Measurements from ENCODE around the gene SLC2A8. TPM values are rescaled to one million over a fixed set of nuclear protein-coding genes. Genes with fewer than 3 reads are reported as not detected.

Gene SLC2A8
- total and polyA plus RNA-seq, 5 donors from 2014 or later, result 5.5 to 15.6 (median 10.0) TPM

GRCh38 chr9:127358023-127358535, 38.9 kb upstream of the SLC2A8 start:
- H3K27me3 ChIP-seq (ENCODE audit: control insufficient read depth, insufficient read depth, low read length), result peaks cover 5% of the 10 kb centered on the region
- no peak overlapping the region for H3K27ac ChIP-seq (ENCODE audit: insufficient read depth, low read length, poor library complexity, severe bottlenecking)
- Mint-ChIP-seq H3K4me1 (peaks cover 0 to 7% (median under 1%) of the 10 kb centered on the region in 4 donors), H3K9me3 (no peaks in the 10 kb centered on the region), H3K4me3 (no peak overlapping the region), H3K36me3 (peaks cover 5% of the 10 kb centered on the region), H3K27ac (no peak overlapping the region), H3K27me3 (peaks cover 15% of the 10 kb centered on the region)
- no peaks in the 10 kb centered on the region for H3K4me1 ChIP-seq (ENCODE audit: control insufficient read depth, insufficient read depth, low read length, poor library complexity, severe bottlenecking)
- H3K36me3 ChIP-seq (ENCODE audit: control insufficient read depth, insufficient read depth, low read length), result no peaks in the 10 kb centered on the region
- H3K9me3 ChIP-seq (ENCODE audit: control insufficient read depth in 2 of 2, low read length in 2 of 2), result no peaks in the 10 kb centered on the region
- H3K4me3 ChIP-seq (ENCODE audit: low read depth, low read length), result no peak overlapping the region
- ATAC-seq (ENCODE audit: low read depth in 2 of 2), result no peak
- no peak for DNase-seq

DNA sequence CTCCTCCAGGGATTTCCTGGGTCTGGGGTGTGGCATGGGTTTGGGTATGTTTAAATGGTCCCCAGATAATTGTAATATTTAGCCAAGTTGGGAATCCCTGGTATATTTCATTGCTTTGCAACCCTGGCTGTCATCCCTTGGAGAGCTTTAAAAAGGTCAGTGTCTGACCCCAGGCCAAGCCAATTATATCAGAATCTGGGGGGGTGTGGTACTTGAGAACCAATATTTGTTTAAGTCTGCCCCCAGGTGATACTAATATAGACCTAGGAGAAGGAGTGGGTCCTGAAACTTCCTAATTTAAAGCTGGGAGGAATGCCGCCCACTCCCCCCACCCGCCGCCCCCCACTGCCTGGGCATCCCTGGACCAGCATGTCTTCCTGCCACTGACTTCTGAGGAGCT, 38.2 kb upstream of the SLC2A8 start:
- Mint-ChIP-seq H3K4me1 (peaks cover 0 to 7% (median under 1%) of the 10 kb centered on the region in 4 donors), H3K4me3 (no peak overlapping the region), H3K9me3 (no peaks in the 10 kb centered on the region), H3K27ac (no peak overlapping the region), H3K27me3 (peaks cover 15% of the 10 kb centered on the region), H3K36me3 (peaks cover 10% of the 10 kb centered on the region)
- no peak for ATAC-seq (ENCODE audit: low read depth in 2 of 2)
- DNase-seq, result no peak
- Histone ChIP-seq H3K4me1 (ENCODE audit: control insufficient read depth, insufficient read depth, low read length, poor library complexity, severe bottlenecking) (no peaks in the 10 kb centered on the region), H3K27me3 (ENCODE audit: control insufficient read depth, insufficient read depth, low read length) (peaks cover 2% of the 10 kb centered on the region), H3K36me3 (ENCODE audit: control insufficient read depth, insufficient read depth, low read length) (no peaks in the 10 kb centered on the region), H3K4me3 (ENCODE audit: low read depth, low read length) (no peak overlapping the region), H3K27ac (ENCODE audit: insufficient read depth, low read length, poor library complexity, severe bottlenecking) (no peak overlapping the region), H3K9me3 (ENCODE audit: control insufficient read depth in 2 of 2, low read length in 2 of 2) (no peaks in the 10 kb centered on the region)

- H3K27ac ChIP-seq (ENCODE audit: insufficient read depth, low read length, poor library complexity, severe bottlenecking), result no peak overlapping the region
- ATAC-seq (ENCODE audit: low read depth in 2 of 2) (no peak), DNase-seq (no peak)
- no peaks in the 10 kb centered on the region for H3K27me3 ChIP-seq (ENCODE audit: control insufficient read depth, insufficient read depth, low read length)
- no peak overlapping the region for H3K27ac Mint-ChIP-seq
- H3K4me3 Mint-ChIP-seq, result no peak overlapping the region
- H3K27me3 Mint-ChIP-seq, result peaks cover 15% of the 10 kb centered on the region
- H3K36me3 Mint-ChIP-seq, result peaks cover 10% of the 10 kb centered on the region
- H3K4me1 ChIP-seq (ENCODE audit: control insufficient read depth, insufficient read depth, low read length, poor library complexity, severe bottlenecking), result no peaks in the 10 kb centered on the region
- H3K4me1 Mint-ChIP-seq, result peaks cover 0 to 7% (median under 1%) of the 10 kb centered on the region in 4 donors
- no peaks in the 10 kb centered on the region for H3K36me3 ChIP-seq (ENCODE audit: control insufficient read depth, insufficient read depth, low read length)
- no peak overlapping the region for H3K4me3 ChIP-seq (ENCODE audit: low read depth, low read length)
- no peaks in the 10 kb centered on the region for H3K9me3 ChIP-seq (ENCODE audit: control insufficient read depth in 2 of 2, low read length in 2 of 2)
- no peaks in the 10 kb centered on the region for H3K9me3 Mint-ChIP-seq
These were observed 36.7 kb upstream of the SLC2A8 start for GRCh38 chr9:127360250-127360649.

GRCh38 chr9:127360829-127361228, 36.1 kb upstream of the SLC2A8 start:
- Histone ChIP-seq H3K27me3 (ENCODE audit: control insufficient read depth, insufficient read depth, low read length) (no peaks in the 10 kb centered on the region), H3K9me3 (ENCODE audit: control insufficient read depth in 2 of 2, low read length in 2 of 2) (no peaks in the 10 kb centered on the region), H3K4me1 (ENCODE audit: control insufficient read depth, insufficient read depth, low read length, poor library complexity, severe bottlenecking) (no peaks in the 10 kb centered on the region), H3K36me3 (ENCODE audit: control insufficient read depth, insufficient read depth, low read length) (no peaks in the 10 kb centered on the region), H3K4me3 (ENCODE audit: low read depth, low read length) (no peak overlapping the region), H3K27ac (ENCODE audit: insufficient read depth, low read length, poor library complexity, severe bottlenecking) (no peak overlapping the region)
- Mint-ChIP-seq H3K27ac (no peak overlapping the region), H3K4me3 (no peak overlapping the region), H3K36me3 (peaks cover 10% of the 10 kb centered on the region), H3K27me3 (peaks cover 11% of the 10 kb centered on the region), H3K9me3 (no peaks in the 10 kb centered on the region), H3K4me1 (peaks cover 0 to 7% (median under 1%) of the 10 kb centered on the region in 4 donors)
- ATAC-seq (ENCODE audit: low read depth in 2 of 2) (no peak), DNase-seq (no peak)

DNA sequence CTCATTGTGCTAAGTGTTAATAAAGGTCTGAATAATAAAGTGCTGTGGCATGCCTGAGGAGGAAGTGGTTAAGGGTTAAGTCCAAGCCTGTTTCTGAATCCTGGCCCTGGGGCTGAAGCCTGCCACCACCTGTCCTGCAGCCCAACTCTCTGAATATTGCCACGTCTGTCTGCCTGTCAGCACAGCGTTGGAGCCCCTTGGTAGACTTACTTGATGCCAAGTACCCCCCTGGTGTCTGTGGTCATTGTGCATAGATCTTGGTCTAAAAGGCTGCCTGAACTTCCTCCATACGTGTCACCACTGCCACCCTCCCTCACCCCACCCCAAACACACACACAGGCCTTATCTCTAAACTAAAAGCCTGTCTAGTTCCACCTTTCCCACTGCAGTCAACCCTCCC, 35.4 kb upstream of the SLC2A8 start:
- DNase-seq (peak in 1 of 3 donors; percentile 18), ATAC-seq (ENCODE audit: low read depth in 2 of 2) (no peak)
- Mint-ChIP-seq H3K9me3 (no peaks in the 10 kb centered on the region), H3K4me3 (no peak overlapping the region), H3K27me3 (peaks cover 11% of the 10 kb centered on the region), H3K27ac (no peak overlapping the region), H3K36me3 (peaks cover 10% of the 10 kb centered on the region), H3K4me1 (peaks cover 0 to 7% (median under 1%) of the 10 kb centered on the region in 4 donors)
- no peak overlapping the region for H3K27ac ChIP-seq (ENCODE audit: insufficient read depth, low read length, poor library complexity, severe bottlenecking)
- no peaks in the 10 kb centered on the region for H3K9me3 ChIP-seq (ENCODE audit: control insufficient read depth in 2 of 2, low read length in 2 of 2)
- no peaks in the 10 kb centered on the region for H3K4me1 ChIP-seq (ENCODE audit: control insufficient read depth, insufficient read depth, low read length, poor library complexity, severe bottlenecking)
- no peaks in the 10 kb centered on the region for H3K36me3 ChIP-seq (ENCODE audit: control insufficient read depth, insufficient read depth, low read length)
- H3K4me3 ChIP-seq (ENCODE audit: low read depth, low read length), result no peak overlapping the region
- H3K27me3 ChIP-seq (ENCODE audit: control insufficient read depth, insufficient read depth, low read length), result no peaks in the 10 kb centered on the region

DNA sequence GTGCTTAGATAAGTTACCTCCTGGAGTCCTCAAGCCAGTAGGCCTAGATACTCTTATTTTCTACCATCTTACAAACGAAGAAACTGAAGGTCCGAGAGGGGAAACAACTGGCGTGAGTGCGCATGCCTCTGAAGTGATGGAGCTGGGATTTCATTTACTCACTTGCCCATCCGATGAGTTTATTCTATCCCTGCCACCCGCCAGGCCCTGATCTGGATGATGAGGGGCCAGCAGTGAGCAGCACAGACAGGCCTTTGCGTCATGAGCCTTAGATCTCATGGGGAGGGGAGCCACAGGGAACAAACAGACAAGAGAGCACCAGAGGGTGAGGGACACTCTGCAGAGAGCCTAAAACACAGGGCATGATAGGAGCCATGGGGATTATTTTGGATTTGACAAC, 34.1 kb upstream of the SLC2A8 start:
- Histone ChIP-seq H3K9me3 (ENCODE audit: control insufficient read depth in 2 of 2, low read length in 2 of 2) (no peaks in the 10 kb centered on the region), H3K27me3 (ENCODE audit: control insufficient read depth, insufficient read depth, low read length) (no peaks in the 10 kb centered on the region), H3K4me1 (ENCODE audit: control insufficient read depth, insufficient read depth, low read length, poor library complexity, severe bottlenecking) (no peaks in the 10 kb centered on the region), H3K27ac (ENCODE audit: insufficient read depth, low read length, poor library complexity, severe bottlenecking) (no peak overlapping the region), H3K36me3 (ENCODE audit: control insufficient read depth, insufficient read depth, low read length) (no peaks in the 10 kb centered on the region), H3K4me3 (ENCODE audit: low read depth, low read length) (no peak overlapping the region)
- Mint-ChIP-seq H3K4me3 (no peak overlapping the region), H3K9me3 (no peaks in the 10 kb centered on the region), H3K36me3 (peaks cover 7% of the 10 kb centered on the region), H3K27ac (no peak overlapping the region), H3K27me3 (peaks cover 11% of the 10 kb centered on the region), H3K4me1 (peaks cover 0 to 7% (median under 1%) of the 10 kb centered on the region in 4 donors)
- DNase-seq, result no peak
- no peak for ATAC-seq (ENCODE audit: low read depth in 2 of 2)

- Histone ChIP-seq H3K27ac (ENCODE audit: insufficient read depth, low read length, poor library complexity, severe bottlenecking) (no peak overlapping the region), H3K9me3 (ENCODE audit: control insufficient read depth in 2 of 2, low read length in 2 of 2) (no peaks in the 10 kb centered on the region)
- H3K27me3 Mint-ChIP-seq, result peaks cover 26% of the 10 kb centered on the region
These were observed 31.5 kb upstream of the SLC2A8 start for GRCh38 chr9:127365461-127365860.

DNA sequence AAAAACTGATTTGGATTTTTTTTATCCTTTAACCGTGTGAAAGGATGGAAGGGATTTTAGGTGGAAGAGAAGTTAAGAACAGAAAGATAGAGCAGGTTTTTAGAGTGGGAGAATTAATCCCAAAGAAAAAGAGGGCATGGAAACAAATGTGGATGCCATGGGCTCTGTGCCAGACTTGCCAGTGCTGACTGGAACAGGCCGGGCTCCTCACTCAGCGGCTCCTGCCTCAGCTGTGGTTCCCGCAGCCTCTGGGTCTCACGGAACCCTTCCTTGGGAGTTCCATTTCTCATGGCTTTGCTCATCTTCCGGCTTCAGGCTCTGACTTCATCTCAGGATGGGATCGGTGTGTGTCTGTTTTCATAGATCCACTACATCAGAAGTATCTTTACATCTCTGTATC, 30.4 kb upstream of the SLC2A8 start:
- H3K36me3 Mint-ChIP-seq, result peaks cover 9% of the 10 kb centered on the region
- no peaks in the 10 kb centered on the region for H3K9me3 ChIP-seq (ENCODE audit: control insufficient read depth in 2 of 2, low read length in 2 of 2)
- no peak overlapping the region for H3K4me3 Mint-ChIP-seq
- no peaks in the 10 kb centered on the region for H3K9me3 Mint-ChIP-seq
- H3K36me3 ChIP-seq (ENCODE audit: control insufficient read depth, insufficient read depth, low read length), result no peaks in the 10 kb centered on the region
- peaks cover 11% of the 10 kb centered on the region for H3K27me3 ChIP-seq (ENCODE audit: control insufficient read depth, insufficient read depth, low read length)
- no peak overlapping the region for H3K27ac ChIP-seq (ENCODE audit: insufficient read depth, low read length, poor library complexity, severe bottlenecking)
- ATAC-seq (ENCODE audit: low read depth in 2 of 2) (no peak), DNase-seq (no peak)
- H3K4me1 Mint-ChIP-seq, result peaks cover 0 to 3% (median 0%) of the 10 kb centered on the region in 4 donors
- H3K27me3 Mint-ChIP-seq, result peaks cover 33% of the 10 kb centered on the region
- H3K27ac Mint-ChIP-seq, result no peak overlapping the region
- no peaks in the 10 kb centered on the region for H3K4me1 ChIP-seq (ENCODE audit: control insufficient read depth, insufficient read depth, low read length, poor library complexity, severe bottlenecking)
- no peak overlapping the region for H3K4me3 ChIP-seq (ENCODE audit: low read depth, low read length)

More at GRCh38 chr9:127365461-127365860, 31.5 kb upstream of the SLC2A8 start:
- Mint-ChIP-seq H3K4me1 (peaks cover 0 to 7% (median under 1%) of the 10 kb centered on the region in 4 donors), H3K9me3 (no peaks in the 10 kb centered on the region), H3K27ac (no peak overlapping the region), H3K4me3 (no peak overlapping the region), H3K36me3 (peaks cover 9% of the 10 kb centered on the region)
- ATAC-seq (ENCODE audit: low read depth in 2 of 2), result no peak
- H3K4me3 ChIP-seq (ENCODE audit: low read depth, low read length), result no peak overlapping the region
- no peaks in the 10 kb centered on the region for H3K4me1 ChIP-seq (ENCODE audit: control insufficient read depth, insufficient read depth, low read length, poor library complexity, severe bottlenecking)
- H3K36me3 ChIP-seq (ENCODE audit: control insufficient read depth, insufficient read depth, low read length), result no peaks in the 10 kb centered on the region
- peaks cover 6% of the 10 kb centered on the region for H3K27me3 ChIP-seq (ENCODE audit: control insufficient read depth, insufficient read depth, low read length)
- DNase-seq, result no peak
